ENCODE results near the gene CDT1.

GRCh38 chr16:88760424-88761142 lies 43.0 kb upstream of the CDT1 start:
- no peak for TF ChIP-seq EP300 (IDR thresholded peaks at IDR 0.05; ENCODE audit: borderline replicate concordance in 1 of 2, low read depth in 1 of 2, low read length in 1 of 2)
- TF ChIP-seq CTCF (IDR thresholded peaks at IDR 0.05) = no peak
- no peak for TF ChIP-seq RXRA (IDR thresholded peaks at IDR 0.05; ENCODE audit: borderline replicate concordance, low read depth)
- no peak for TF ChIP-seq POLR2AphosphoS5 (IDR thresholded peaks at IDR 0.05; ENCODE audit: low read depth, low read length)
- TF ChIP-seq IRF3 (IDR thresholded peaks at IDR 0.05; ENCODE audit: low read depth, low read length) = no peak
- no peak for TF ChIP-seq EZH2phosphoT487 (IDR thresholded peaks at IDR 0.05; ENCODE audit: borderline replicate concordance, low read depth)
- TF ChIP-seq SMC3 (IDR thresholded peaks at IDR 0.05; ENCODE audit: low read depth, low read length) = no peak
- no peak for TF ChIP-seq CHD2 (IDR thresholded peaks at IDR 0.05; ENCODE audit: low read length, partially characterized antibody)
- TF ChIP-seq REST (IDR thresholded peaks at IDR 0.05; ENCODE audit: low read depth, low read length) = no peak
- TF ChIP-seq GABPA (IDR thresholded peaks at IDR 0.05; ENCODE audit: low read depth) = no peak
- peak; percentile 36; the same call in 1 of the 2 replicates for TF ChIP-seq RCOR1 (IDR thresholded peaks at IDR 0.05; ENCODE audit: low read length)

All from SK-N-SH (cell line).